ENCODE measurements around the gene SCYGR1. TPM values are rescaled to one million over a fixed set of nuclear protein-coding genes. Genes with fewer than 3 reads are reported as not detected.

The SCYGR1 gene
- total RNA-seq, 1 experiment from 2014 or later, result not detected

DNA sequence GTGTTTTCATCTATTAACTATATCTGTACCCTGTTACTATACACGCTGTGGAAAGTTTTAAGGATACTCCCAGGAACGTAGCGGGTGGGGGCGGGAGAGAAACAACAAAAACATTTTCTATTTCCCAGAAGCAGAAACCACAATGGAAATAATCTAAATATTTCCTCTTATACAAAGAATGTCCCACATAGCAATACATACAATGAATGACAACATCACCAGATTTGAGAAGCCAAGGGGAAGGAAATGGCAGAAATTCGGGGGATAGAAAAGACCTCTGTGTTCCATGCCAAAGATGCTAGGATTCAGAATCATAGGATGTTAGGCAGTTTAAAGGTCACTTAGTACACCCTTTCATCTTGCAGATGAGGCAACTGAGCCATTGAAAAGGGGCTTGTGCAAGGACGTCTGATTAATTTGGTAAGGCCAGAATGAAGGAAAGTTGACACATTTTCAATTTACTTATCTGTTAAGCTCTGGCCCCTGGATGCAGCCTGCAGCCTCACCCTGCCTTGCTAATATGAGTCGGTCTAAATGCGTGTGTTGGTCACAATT, 41.1 kb upstream of the SCYGR1 start:
- CTCF ChIA-PET, result interaction anchor here (0.7 kb wide), 1 partner anchor 390 kb away, joined by 4 read pairs; no protein-coding TSS in a partner anchor
- DNase-seq, result no peak
- H3K27me3 Mint-ChIP-seq (ENCODE audit: unreplicated experiment), result no peaks in the 10 kb centered on the region
- no peak overlapping the region for H3K4me3 Mint-ChIP-seq (ENCODE audit: low read depth, unreplicated experiment)
- peaks cover 7% of the 10 kb centered on the region for H3K9me3 Mint-ChIP-seq (ENCODE audit: low read depth, unreplicated experiment)
- intact Hi-C loops (cut with micrococcal nuclease; ENCODE audit: unreplicated experiment), result no loop called here
- no peaks in the 10 kb centered on the region for H3K4me1 Mint-ChIP-seq (ENCODE audit: low read depth, unreplicated experiment)
- no peak overlapping the region for H3K27ac Mint-ChIP-seq (ENCODE audit: unreplicated experiment)
- no TSS peak for BruUV-seq (replicated peaks)
- TF ChIP-seq, protein P1, sequence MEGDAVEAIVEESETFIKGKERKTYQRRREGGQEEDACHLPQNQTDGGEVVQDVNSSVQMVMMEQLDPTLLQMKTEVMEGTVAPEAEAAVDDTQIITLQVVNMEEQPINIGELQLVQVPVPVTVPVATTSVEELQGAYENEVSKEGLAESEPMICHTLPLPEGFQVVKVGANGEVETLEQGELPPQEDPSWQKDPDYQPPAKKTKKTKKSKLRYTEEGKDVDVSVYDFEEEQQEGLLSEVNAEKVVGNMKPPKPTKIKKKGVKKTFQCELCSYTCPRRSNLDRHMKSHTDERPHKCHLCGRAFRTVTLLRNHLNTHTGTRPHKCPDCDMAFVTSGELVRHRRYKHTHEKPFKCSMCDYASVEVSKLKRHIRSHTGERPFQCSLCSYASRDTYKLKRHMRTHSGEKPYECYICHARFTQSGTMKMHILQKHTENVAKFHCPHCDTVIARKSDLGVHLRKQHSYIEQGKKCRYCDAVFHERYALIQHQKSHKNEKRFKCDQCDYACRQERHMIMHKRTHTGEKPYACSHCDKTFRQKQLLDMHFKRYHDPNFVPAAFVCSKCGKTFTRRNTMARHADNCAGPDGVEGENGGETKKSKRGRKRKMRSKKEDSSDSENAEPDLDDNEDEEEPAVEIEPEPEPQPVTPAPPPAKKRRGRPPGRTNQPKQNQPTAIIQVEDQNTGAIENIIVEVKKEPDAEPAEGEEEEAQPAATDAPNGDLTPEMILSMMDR (IDR thresholded peaks at IDR 0.05; ENCODE audit: unreplicated experiment), result no peak
- peaks cover 4% of the 10 kb centered on the region for H3K36me3 Mint-ChIP-seq (ENCODE audit: insufficient read depth, unreplicated experiment)

DNA sequence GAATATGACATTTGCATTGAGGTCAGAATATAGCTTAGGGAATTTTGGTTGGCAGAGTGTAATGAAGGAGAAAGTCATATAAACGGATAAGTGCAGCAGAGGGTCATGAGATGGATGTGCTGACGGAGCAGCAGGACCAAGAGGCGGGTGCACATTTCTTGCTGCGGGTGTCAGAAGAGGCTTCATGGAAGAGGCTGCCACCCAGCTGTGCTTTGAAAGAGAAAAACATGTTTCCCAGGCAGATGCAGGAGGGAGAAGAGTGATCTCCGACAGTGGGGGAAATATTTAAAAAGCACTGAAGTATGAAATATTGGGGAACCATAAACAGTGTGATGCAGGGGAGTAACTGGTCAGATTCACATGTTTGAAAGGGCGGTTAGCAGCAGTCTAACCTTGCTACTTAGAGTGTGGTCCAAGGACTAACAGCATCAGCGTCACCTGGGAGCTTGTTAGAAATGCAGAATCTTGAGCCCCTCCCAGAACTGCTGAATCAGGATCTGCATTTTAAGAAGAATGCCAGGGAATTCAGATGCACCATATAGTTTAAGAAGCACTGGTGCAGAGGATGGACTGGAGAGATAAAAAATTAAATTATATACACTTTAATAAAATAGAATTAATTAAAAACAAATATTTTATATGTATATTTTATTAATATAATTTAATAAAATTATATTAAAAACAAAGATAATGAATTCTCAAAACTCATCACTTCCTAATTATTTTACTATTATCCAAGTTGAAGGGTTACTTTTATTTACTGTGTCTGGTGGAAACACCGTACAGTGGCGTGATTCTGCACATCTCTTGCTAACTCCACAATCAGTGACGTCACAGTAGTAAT, 36.1 kb upstream of the SCYGR1 start:
- no peak overlapping the region for H3K4me3 Mint-ChIP-seq (ENCODE audit: low read depth, unreplicated experiment)
- DNase-seq, result no peak
- no TSS peak for BruUV-seq (replicated peaks)
- TF ChIP-seq, protein P1 (IDR thresholded peaks at IDR 0.05; ENCODE audit: unreplicated experiment), result no peak
- no peaks in the 10 kb centered on the region for H3K4me1 Mint-ChIP-seq (ENCODE audit: low read depth, unreplicated experiment)
- CTCF ChIA-PET, result no interaction called here
- no peaks in the 10 kb centered on the region for H3K36me3 Mint-ChIP-seq (ENCODE audit: insufficient read depth, unreplicated experiment)
- no peaks in the 10 kb centered on the region for H3K9me3 Mint-ChIP-seq (ENCODE audit: low read depth, unreplicated experiment)
- H3K27me3 Mint-ChIP-seq (ENCODE audit: unreplicated experiment), result no peaks in the 10 kb centered on the region
- intact Hi-C loops (cut with micrococcal nuclease; ENCODE audit: unreplicated experiment), result no loop called here
- no peak overlapping the region for H3K27ac Mint-ChIP-seq (ENCODE audit: unreplicated experiment)

DNA sequence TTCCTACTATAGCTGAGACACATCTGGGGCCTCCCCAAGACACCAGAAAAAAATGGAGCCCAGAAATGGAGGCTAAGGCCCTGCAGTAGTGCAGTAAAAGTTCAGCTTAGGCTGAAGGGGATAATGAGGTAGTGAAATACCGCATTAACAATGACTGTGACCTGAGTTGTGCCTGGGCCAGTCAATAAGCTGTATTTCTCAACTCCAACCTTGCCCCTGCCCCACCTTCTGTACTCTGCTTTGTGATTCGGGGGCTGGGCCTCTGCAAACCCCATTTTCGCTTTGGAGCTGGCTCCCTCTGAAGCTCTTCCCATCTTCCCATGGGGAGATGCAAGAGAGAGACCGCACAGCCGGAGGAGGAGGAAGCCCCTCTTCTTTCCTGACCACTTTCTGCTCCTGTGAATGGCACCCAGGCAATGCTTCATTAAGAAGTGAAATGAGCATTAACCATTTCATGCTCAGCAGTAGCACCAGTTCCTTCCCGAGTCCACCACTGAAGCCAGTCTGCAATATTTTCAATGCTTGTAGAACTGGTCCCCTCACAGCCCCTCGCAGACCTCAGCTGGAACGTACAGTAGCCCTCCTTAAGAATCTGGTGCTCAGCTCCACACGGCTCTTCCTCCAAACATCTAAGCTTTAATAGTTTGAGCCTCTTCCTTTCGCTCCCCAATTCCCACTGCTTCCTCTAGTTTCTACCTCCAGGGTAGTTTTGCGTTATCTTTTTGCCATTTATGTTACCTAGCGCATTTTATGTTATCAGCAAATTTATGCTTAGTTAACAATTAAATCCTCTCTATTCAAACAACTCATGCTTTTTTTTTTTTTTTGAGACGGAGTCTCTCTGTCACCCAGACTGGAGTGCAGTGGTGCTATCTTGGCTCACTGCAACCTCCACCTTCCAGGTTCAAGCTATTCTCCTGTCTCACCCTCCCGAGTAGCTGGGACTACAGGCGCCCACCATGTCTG, 32.6 kb upstream of the SCYGR1 start:
- Mint-ChIP-seq H3K27me3 (ENCODE audit: unreplicated experiment) (no peaks in the 10 kb centered on the region), H3K9me3 (ENCODE audit: low read depth, unreplicated experiment) (no peaks in the 10 kb centered on the region), H3K4me1 (ENCODE audit: low read depth, unreplicated experiment) (peaks cover 2% of the 10 kb centered on the region), H3K36me3 (ENCODE audit: insufficient read depth, unreplicated experiment) (no peaks in the 10 kb centered on the region), H3K27ac (ENCODE audit: unreplicated experiment) (no peak overlapping the region), H3K4me3 (ENCODE audit: low read depth, unreplicated experiment) (no peak overlapping the region)
- no peak for DNase-seq
- TF ChIP-seq, protein P1 (IDR thresholded peaks at IDR 0.05; ENCODE audit: unreplicated experiment), result no peak
- CTCF ChIA-PET, result interaction anchor here (0.6 to 0.7 kb wide), 3 partner anchors 24 to 743 kb away, joined by 3 to 4 read pairs (median 3); no protein-coding TSS in a partner anchor
- intact Hi-C loops (cut with micrococcal nuclease; ENCODE audit: unreplicated experiment), result no loop called here
- BruUV-seq (replicated peaks), result no TSS peak

DNA sequence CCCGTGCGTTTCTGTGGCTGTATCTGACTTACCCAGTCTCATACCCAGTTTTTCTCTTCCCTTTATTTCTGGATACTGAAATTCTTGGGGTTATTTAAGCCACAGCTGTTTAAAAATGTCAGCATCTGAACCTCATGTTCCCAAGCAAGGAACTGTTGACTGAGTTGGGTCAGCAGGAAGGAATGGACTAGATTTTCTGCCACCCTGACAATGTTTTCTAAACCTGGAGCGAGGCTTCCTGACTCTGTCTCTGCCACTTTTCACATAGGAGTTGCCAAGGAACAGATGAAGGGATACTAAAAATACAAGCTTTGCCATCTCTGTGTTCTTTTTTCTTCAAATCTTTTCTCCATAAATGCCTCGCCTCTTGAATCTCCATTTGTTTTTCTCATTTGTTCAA, 29.0 kb upstream of the SCYGR1 start:
- Mint-ChIP-seq H3K4me1 (ENCODE audit: low read depth, unreplicated experiment) (peaks cover 14% of the 10 kb centered on the region), H3K36me3 (ENCODE audit: insufficient read depth, unreplicated experiment) (no peaks in the 10 kb centered on the region), H3K27me3 (ENCODE audit: unreplicated experiment) (no peaks in the 10 kb centered on the region), H3K4me3 (ENCODE audit: low read depth, unreplicated experiment) (no peak overlapping the region), H3K9me3 (ENCODE audit: low read depth, unreplicated experiment) (no peaks in the 10 kb centered on the region), H3K27ac (ENCODE audit: unreplicated experiment) (no peak overlapping the region)
- CTCF ChIA-PET, result no interaction called here
- DNase-seq, result no peak
- intact Hi-C loops (cut with micrococcal nuclease; ENCODE audit: unreplicated experiment), result no loop called here
- TF ChIP-seq, protein P1 (IDR thresholded peaks at IDR 0.05; ENCODE audit: unreplicated experiment), result no peak
- BruUV-seq (replicated peaks), result no TSS peak

All from Calu3 (cell line).